Spleen (tissue), 7 donors: ENCODE data around the gene NSG2.

Experiments
- CTCF ChIP-seq, 11 experiments: fragments of 200-600 bp in 7 of 11; fragments of 450-650 bp in 4 of 11; sonication (generic) in 4 of 11; IDR thresholded peaks in 8 of 11; conservative IDR thresholded peaks in 3 of 11; 1 replicate in 7 of 11; 2 replicates in 4 of 11; pipeline versions ENCODE4 v1.4.0 to v1.8.0; 2016 to 2021; ENCODE audit warnings: antibody characterized with exemption in 11 of 11, inconsistent platforms in 4 of 11, mild to moderate bottlenecking in 1 of 11
- POLR2AphosphoS5 ChIP-seq, 3 donors: sonication (generic); formaldehyde crosslinking; IDR thresholded peaks; one replicate each; pipeline ENCODE4 v1.5.1; 2017; ENCODE audit warnings: antibody characterized with exemption in 3 of 3
- donor health status: DM: no; HTN: no; CAD: no; lungs with moderate emphysema.
- donor health status: DM: no; HTN: no; CAD: no.
- donor health status: DM: no; HTN: no; CAD: no.

DNA sequence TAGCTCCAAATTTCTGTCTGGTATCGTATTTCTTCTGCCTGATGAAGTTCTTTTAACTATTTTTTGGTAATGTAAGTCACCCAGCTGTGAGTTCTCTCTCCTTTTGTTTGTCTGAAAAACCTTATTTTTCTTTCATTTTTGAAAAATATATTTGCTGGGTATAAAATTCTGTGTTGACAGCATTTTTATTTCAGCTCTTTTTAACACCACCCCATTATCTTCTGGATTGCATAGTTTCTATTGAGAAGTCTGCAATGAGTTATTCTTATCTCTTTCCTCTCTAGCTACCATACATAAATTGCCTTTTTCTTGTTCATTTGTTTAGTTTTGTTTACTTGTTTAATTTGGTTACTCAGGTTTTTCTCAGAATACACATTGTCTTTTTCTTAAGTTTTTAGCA lies 109.1 kb downstream of the NSG2 start:
- TF ChIP-seq CTCF (IDR thresholded peaks at IDR 0.05 in 8 of 11, conservative IDR thresholded peaks at IDR 0.05 in 3 of 11) (no peak), POLR2AphosphoS5 (IDR thresholded peaks at IDR 0.05) (no peak)
